ENCODE data around the gene UCKL1.

UCKL1 gene

DNA sequence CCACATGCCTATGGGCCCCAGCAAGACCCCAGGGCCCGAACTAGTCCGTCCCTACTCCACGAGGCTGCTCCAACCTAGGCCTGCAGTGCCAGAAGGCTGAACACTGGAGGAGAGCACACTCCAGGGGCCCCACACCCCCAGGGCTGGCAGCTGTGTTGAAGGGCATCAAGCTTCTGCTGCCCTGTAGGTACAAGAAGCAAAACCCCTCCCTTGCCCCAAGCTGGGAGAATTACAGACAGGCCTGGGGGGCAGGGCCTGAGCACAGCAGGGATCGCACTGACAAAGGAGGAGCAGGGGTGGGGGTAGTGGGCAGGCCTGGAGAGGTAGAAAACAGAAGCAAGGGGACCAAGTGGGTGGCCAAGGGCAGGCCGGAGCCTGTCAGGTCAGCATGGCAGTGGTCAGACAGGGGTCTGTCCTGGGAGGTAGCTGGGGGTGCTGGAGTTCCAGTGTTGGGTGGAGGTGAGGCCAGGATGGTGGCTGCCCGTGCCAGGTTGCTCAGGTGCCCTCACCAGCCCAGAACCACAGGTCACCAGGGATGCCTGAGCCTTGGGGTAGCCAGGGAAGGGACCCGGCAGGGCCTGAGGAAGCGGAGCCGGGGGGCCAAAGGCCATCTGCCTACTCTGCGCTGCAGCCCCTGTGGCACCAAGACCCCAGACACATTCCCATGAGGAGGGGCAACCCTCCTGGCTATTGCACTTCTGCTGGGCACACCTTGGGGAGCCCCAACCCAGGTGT lies 2.9 kb upstream of the UCKL1 start:
- no peak for DNase-seq

DNA sequence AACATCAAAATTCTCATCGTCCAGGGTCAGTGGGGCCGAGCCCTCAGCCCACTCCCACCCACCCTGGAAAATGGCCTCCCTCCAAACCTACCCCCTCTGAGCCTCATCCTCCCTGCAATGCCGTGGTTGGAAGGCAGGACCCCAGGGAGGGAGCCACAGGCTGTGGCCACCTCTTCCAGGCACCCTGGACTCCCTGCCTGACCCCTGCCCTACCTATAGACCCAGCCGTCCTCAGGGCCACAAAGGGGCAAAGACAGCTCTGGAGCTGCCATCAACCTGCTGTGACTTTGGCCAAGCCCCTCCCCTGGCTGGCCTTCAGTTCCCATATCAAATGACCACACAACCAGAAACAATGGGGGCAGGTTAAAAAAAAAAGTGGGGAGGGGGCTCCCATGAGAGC lies 2.3 kb upstream of the UCKL1 start:
- no peak for DNase-seq

DNA sequence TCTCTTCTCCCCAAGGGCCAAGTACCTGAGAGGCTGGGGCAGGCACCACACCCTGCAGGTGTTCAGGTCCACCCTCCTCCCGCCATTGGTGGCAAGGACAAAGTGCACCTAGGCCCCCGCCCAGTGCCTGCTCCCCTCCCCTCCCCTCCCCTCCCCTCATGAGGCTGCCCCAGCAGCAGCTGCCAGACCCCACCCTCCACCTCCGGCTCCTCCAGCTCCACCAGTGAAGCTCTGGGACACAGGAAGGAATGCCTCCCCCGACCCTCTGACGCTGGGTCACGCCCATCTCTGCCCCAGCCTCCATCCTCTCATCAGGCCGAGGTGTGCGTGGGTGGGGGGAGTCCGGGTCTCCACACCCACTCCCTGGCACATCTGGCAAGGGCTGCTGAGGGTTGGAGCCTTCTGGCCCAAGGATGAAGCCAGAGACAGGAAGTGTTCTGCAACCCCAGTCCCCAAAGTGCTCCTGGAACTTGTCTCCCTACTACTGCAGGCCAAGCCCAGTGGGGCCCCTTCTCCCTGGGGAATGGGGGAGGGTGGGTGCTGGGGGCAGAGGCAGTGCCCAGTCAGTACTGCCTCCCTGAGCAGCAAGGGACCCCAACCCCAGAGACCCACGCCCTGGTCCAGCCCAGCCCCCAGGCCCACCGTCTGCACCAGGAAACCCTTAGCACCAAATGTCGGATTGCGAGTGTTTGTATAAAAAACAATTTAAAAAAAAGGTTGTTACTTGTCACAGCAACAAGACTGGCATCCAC lies 1.6 kb upstream of the UCKL1 start:
- peak; percentile 54 for DNase-seq

GRCh38 chr20:63957004-63957689 lies 931 bp upstream of the UCKL1 start:
- no peak for DNase-seq

- DNase-seq: no peak
These were observed 418 bp upstream of the UCKL1 start for GRCh38 chr20:63956664-63957003.

- no peak for DNase-seq
These were observed 862 bp downstream of the UCKL1 start for GRCh38 chr20:63955281-63955826.

- DNase-seq: no peak
These were observed 2.3 kb downstream of the UCKL1 start for GRCh38 chr20:63953764-63954429.

- DNase-seq: no peak
These were observed 3.4 kb downstream of the UCKL1 start for GRCh38 chr20:63952769-63953168.

DNA sequence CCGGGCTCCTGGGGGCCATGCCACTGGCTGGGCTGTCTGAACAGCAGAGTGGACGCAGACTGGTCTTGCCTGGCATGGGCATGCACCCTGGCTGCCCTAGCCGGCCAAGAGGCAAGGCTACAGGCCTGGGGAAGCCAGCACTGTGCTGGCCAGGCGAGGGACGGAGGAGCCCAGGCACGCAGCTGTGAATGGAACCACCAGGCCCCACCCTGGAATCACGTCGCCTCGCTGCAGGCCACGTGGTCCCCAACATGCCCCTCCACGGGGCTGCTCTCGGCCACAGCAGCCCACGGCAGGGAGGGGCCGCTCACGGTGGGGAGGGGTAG lies 4.0 kb downstream of the UCKL1 start:
- DNase-seq: no peak

DNA sequence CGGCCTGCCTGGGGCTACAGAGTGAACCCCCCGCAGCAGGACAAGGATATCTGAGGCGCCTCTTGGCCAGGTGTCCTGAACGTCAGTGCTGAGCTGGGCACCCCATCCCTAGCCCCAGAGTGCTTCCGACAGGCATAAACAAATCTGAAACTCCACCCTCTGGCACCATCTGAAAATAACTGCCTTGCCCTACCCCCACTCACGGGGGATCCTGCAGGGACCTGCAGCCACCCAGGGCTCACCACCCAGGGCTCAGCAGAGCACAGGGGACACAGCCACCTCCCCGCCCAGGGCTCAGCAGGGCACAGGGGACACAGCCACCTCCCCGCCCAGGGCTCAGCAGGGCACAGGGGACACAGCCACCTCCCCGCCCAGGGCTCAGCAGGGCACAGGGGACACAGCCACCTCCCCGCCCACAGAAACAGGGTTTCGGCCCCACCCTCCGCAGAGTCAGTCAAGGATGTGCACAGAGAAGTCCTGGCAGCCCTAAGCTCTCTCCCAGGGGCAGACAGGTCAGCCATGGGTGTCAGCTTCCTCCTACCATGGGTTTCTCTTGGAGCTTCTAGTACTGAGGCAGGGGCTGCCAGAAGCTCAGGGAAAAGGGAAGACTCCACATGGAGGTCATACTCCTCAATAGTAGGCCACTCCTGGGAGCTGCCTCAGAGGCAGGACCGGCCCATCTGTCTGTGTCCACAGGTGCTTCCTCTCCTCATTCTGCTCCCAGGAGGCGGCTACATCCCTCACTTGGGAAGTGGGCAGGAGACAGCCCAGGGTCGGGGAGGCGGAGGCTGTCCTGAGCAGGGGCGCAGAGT lies 4.6 kb downstream of the UCKL1 start:
- DNase-seq: no peak

GRCh38 chr20:63950701-63951397 lies 5.4 kb downstream of the UCKL1 start:
- DNase-seq: no peak

DNA sequence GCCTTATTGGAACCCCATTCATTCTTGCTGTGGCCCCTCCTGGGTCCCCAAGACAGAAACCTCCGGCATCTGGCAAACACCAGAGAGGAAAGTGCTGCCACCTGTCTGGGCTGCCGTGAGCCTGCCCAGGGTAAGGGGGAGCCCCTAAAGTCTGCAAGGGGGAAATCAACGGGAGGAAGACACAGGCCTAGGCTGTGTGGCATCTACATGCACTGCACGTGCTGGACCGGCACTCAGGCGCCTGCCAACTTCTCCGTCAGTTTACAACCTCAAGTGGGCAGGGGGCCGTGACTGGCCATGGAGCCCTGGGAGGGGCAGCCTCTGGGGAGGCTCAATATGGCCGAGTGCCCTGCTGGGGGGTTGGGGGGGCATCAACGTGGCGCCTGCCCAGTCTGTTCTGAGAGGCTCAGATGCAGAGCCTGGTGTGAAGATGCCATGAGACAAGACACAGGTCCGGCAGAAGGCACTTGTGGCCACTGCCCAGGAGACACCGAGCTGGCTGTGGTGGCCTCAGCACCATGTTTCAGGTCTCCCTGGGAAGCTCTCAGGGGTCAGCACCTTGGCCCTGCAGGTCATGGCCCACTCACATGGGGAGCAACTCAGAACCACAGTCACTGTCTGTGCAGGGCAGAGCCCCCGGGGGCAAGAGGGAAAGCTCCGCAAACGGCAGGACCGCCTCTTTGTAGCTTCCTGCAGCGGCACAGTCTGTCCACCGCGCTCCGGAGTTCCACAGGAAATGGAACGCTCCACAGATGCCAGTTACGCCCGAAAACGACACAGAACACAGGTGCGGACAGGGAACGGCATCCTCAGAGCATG lies 8.4 kb downstream of the UCKL1 start:
- no peak for DNase-seq

DNA sequence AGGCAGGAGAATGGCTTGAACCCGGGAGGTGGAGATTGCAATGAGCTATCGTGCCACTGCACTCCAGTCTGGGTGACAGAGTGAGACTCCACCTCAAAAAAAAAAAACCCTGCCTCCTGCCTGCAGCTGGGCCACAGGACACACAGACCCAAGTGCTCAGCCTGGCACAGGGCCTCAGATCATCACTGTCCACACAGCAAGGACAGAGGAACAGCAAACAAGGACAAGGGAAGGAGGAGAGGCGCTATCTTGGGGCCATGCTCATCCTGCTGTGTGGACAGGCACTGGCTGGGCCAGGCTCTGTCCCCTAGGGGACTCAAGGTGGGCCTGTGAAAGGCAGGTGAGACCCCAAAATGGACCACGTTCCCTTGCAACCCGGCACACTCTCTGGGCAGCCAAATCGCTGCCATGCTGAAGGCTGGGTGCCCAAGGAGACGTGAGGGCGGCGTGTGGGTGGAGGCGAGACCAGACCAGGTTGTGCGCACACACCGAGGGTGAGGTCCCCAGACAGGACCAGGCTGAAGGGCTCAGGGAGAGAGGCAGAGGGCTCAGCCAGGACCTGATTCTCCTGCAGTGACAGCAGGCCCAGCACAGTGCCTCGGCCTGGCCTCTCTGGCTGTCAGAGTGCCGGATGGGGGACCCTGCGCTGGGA lies 9.1 kb downstream of the UCKL1 start:
- no peak for DNase-seq

DNA sequence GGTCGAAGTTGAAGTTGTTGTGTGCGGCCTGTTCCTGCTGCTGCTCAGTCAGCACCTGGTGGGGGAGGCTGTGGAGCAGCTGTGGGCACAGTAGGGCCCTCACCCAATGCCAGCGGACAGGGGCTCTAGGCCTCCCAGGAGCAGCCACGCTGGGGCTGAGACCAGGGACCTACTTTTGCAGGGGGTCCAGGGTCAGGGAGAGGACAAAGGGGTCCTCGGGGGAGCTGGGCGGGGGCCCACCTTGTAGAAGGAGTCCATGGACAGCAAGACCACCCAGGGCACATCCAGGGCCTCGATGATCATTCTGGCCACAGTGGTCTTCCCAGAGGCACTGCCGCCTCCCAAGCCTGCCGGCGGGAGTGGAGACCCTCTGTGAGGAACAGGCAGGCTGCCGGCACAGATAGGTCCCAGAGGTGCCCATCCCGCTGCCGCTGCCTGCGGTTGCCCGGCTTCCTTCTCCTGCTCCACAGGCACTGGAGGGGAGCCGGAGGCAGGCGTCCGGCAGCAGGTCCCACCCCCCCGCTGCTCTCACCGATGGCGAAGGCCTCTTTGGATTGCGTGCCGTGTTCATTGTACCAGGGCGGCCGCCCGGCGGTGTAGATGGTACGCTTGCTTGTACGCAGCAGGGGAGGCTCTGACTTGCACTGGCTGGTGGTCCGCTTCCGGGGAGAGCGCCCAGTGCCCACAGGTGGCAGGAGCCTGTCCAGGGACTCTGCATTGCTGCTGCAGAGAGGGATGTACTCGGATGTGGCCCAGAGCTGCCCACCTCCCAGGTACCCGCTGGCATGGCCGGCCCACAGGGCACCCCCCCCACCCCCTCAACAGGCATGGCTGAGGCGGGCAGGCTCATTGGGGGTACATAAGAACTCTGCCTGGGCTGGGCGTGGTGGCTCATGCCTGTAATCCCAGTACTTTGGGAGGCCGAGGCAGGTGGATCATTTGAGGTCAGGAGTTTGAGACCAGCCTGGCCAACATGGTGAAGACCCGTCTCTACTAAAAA lies 10.0 kb downstream of the UCKL1 start:
- DNase-seq: no peak

GRCh38 chr20:63945031-63945658 lies 11.1 kb downstream of the UCKL1 start:
- DNase-seq: no peak

DNA sequence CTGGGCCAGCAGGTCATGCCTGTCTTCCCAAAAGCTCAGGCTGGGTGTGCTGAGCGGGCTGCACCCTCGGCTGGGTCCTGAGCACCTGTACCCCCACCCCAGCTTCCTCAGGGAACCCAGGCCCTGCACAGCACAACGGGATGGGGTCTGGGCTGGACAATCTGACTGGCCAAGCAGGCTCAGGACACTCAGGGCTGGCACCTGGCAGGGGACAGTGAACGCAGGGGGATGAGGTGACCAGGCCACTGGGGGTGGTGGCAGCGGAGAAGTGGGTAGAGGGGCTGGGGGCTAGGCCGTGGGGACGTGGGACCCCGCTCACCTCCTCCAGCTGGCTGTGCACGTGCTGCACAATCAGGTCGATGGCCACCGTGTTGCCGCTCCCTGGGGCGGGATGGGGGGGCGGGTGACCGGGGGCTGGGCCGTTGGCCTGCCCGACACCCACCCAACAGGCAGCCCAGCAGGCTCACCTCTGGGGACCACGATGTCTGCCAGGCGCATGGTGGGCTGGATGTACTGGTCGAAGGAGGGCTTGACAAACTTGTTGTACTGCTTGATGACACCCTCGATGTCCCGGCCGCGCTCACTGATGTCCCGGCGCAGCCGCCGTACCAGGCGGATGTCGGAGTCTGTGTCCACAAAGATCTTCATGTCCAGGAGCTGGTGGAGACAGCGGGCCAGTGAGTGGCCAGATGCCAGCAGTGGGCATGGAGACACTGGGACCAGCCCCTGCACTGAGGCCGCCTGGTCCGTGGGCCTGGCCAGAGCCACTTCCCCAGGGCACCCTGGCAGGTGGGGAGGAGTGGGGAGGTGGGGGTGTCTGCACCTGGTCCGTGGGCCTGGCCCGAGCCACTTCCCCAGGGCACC lies 11.9 kb downstream of the UCKL1 start:
- DNase-seq: no peak

- no peak for DNase-seq
These were observed 12.5 kb downstream of the UCKL1 start for GRCh38 chr20:63943808-63944077.

All from inflammatory macrophage treated with lipopolysaccharide for 4 hours (primary cell).